Kidney epithelial cell (primary cell): ENCODE measurements around the gene ZNF611. TPM values are rescaled to one million over a fixed set of nuclear protein-coding genes. Genes with fewer than 3 reads are reported as not detected.
"Not testable (repeated sequence)": the region's sequence is repeated elsewhere in the genome, so short reads cannot be mapped to it uniquely, and the experiment has no call there.

Experiments used
- DNase-seq: peaks from one replicate; pipeline ENCODE4 v3.0.0-alpha.2; 2010; ENCODE audit warnings: low read depth
- H3K27me3 ChIP-seq: 2 replicates; pipeline ENCODE4 v1.6.0; 2011; ENCODE audit warnings: low read length; ENCODE audit not compliant: control insufficient read depth, insufficient read depth
- H3K36me3 ChIP-seq: 2 replicates; pipeline ENCODE4 v1.5.1; 2011; ENCODE audit warnings: low read length; ENCODE audit not compliant: control insufficient read depth, insufficient read depth
- H3K4me3 ChIP-seq: 2 replicates; pipeline ENCODE4 v1.5.1; 2011; ENCODE audit warnings: low read depth, mild to moderate bottlenecking, control low read depth, low read length
- CTCF ChIP-seq: IDR thresholded peaks from 2 replicates; pipeline ENCODE4 v1.5.1; 2011; ENCODE audit warnings: mild to moderate bottlenecking, moderate library complexity, low read length, control low read depth, inconsistent platforms; ENCODE audit not compliant: insufficient read depth, poor library complexity, severe bottlenecking
- total RNA-seq: library from RNA; depleted of rRNA; stranded (reverse); fragments of >200 nt; gene quantifications from 2 replicates; pipeline ENCODE4 v1.2.3, GENCODE V29; 2015

ZNF611 gene
- total RNA-seq, 1 donor from 2014 or later: 16.4 TPM

GRCh38 chr19:52695996-52696395 lies 38.8 kb downstream of the ZNF611 start:
- TF ChIP-seq CTCF: no peak
- no peaks in the 10 kb centered on the region for H3K36me3 ChIP-seq
- H3K4me3 ChIP-seq: no peak overlapping the region
- no peak for DNase-seq
- H3K27me3 ChIP-seq: no peaks in the 10 kb centered on the region

- no peak for DNase-seq
- TF ChIP-seq CTCF: no peak
- H3K27me3 ChIP-seq: no peaks in the 10 kb centered on the region
- H3K4me3 ChIP-seq: no peak overlapping the region
- no peaks in the 10 kb centered on the region for H3K36me3 ChIP-seq
Measured at GRCh38 chr19:52694921-52695320, 39.9 kb downstream of the ZNF611 start.

GRCh38 chr19:52694281-52694680 lies 40.6 kb downstream of the ZNF611 start:
- H3K36me3 ChIP-seq, H3K27me3 ChIP-seq, H3K4me3 ChIP-seq, DNase-seq: not testable (repeated sequence)

- Histone ChIP-seq H3K36me3 (no peaks in the 10 kb centered on the region), H3K4me3 (no peak overlapping the region), H3K27me3 (no peaks in the 10 kb centered on the region)
- DNase-seq: no peak
- no peak for TF ChIP-seq CTCF
Measured at GRCh38 chr19:52692431-52693008, 42.3 kb downstream of the ZNF611 start.

GRCh38 chr19:52691737-52692136 lies 43.1 kb downstream of the ZNF611 start:
- no peak overlapping the region for H3K4me3 ChIP-seq
- no peak for TF ChIP-seq CTCF
- H3K27me3 ChIP-seq: no peaks in the 10 kb centered on the region
- DNase-seq: no peak
- no peaks in the 10 kb centered on the region for H3K36me3 ChIP-seq

- no peak for TF ChIP-seq CTCF
- DNase-seq: no peak
- Histone ChIP-seq H3K4me3 (no peak overlapping the region), H3K27me3 (no peaks in the 10 kb centered on the region), H3K36me3 (no peaks in the 10 kb centered on the region)
Measured at GRCh38 chr19:52691215-52691610, 43.6 kb downstream of the ZNF611 start.
